ENCODE measurements around the gene MVB12B.

MVB12B gene

GRCh38 chr9:126431077-126431742 is 104.6 kb downstream of the MVB12B start:
- no peak for DNase-seq (ENCODE audit: low read depth)

- no peak for DNase-seq (ENCODE audit: low read depth)
Measured at GRCh38 chr9:126432659-126433058, 106.0 kb downstream of the MVB12B start.

- DNase-seq (ENCODE audit: low read depth) = no peak
Measured at GRCh38 chr9:126435105-126435504, 108.5 kb downstream of the MVB12B start.

- no peak for DNase-seq (ENCODE audit: low read depth)
Measured at GRCh38 chr9:126435626-126436025, 109.0 kb downstream of the MVB12B start.

- DNase-seq (ENCODE audit: low read depth) = no peak
Measured at GRCh38 chr9:126436545-126437267, 110.1 kb downstream of the MVB12B start.

- DNase-seq (ENCODE audit: low read depth) = no peak
Measured at GRCh38 chr9:126437268-126437666, 110.6 kb downstream of the MVB12B start.

- no peak for DNase-seq (ENCODE audit: low read depth)
Measured at GRCh38 chr9:126437701-126438100, 111.1 kb downstream of the MVB12B start.

- DNase-seq (ENCODE audit: low read depth) = no peak
Measured at GRCh38 chr9:126438741-126439401, 112.2 kb downstream of the MVB12B start.

GRCh38 chr9:126439402-126439765 is 112.8 kb downstream of the MVB12B start:
- no peak for DNase-seq (ENCODE audit: low read depth)

- no peak for DNase-seq (ENCODE audit: low read depth)
Measured at GRCh38 chr9:126439883-126440653, 113.4 kb downstream of the MVB12B start.

- peak; percentile 62 for DNase-seq (ENCODE audit: low read depth)
Measured at GRCh38 chr9:126440940-126441339, 114.3 kb downstream of the MVB12B start.

- no peak for DNase-seq (ENCODE audit: low read depth)
Measured at GRCh38 chr9:126442636-126443035, 116.0 kb downstream of the MVB12B start.

GRCh38 chr9:126443144-126443543 is 116.5 kb downstream of the MVB12B start:
- DNase-seq (ENCODE audit: low read depth) = no peak

GRCh38 chr9:126448136-126448535 is 121.5 kb downstream of the MVB12B start:
- DNase-seq (ENCODE audit: low read depth) = no peak

GRCh38 chr9:126448865-126449577 is 122.4 kb downstream of the MVB12B start:
- DNase-seq (ENCODE audit: low read depth) = no peak

- no peak for DNase-seq (ENCODE audit: low read depth)
Measured at GRCh38 chr9:126449725-126450667, 123.4 kb downstream of the MVB12B start.

GRCh38 chr9:126450668-126451205 is 124.1 kb downstream of the MVB12B start:
- DNase-seq (ENCODE audit: low read depth) = no peak

GRCh38 chr9:126451316-126451885 is 124.8 kb downstream of the MVB12B start:
- DNase-seq (ENCODE audit: low read depth) = no peak

GRCh38 chr9:126452106-126452505 is 125.5 kb downstream of the MVB12B start:
- DNase-seq (ENCODE audit: low read depth) = no peak
